Central memory CD8-positive, alpha-beta T cell (primary cell): ENCODE results near the gene WNT7B.

Experiments used
- ATAC-seq: fragments of 150-1000 bp; cut with Tn5 transposase; replicated peaks from 2 replicates; pipeline ENCODE4 v1.10.0; 2022; ENCODE audit warnings: mild to moderate bottlenecking, moderate FRiP score, moderate number of reproducible peaks; ENCODE audit not compliant: poor library complexity, severe bottlenecking; ENCODE audit errors: extremely low read depth
- DNase-seq, 2 donors: peaks; one replicate each; pipeline ENCODE4 v3.0.0; 2021; ENCODE audit warnings: low spot score in 2 of 2
- H3K27ac Mint-ChIP-seq: one replicate; pipeline ENCODE4 v1.8.0; 2022; ENCODE audit warnings: low read depth, mild to moderate bottlenecking, moderate library complexity, mixed read lengths
- H3K27me3 Mint-ChIP-seq: one replicate; pipeline ENCODE4 v1.8.0; 2022; ENCODE audit warnings: mixed read lengths
- H3K36me3 Mint-ChIP-seq: one replicate; pipeline ENCODE4 v1.8.0; 2022; ENCODE audit warnings: mild to moderate bottlenecking, moderate library complexity, mixed read lengths; ENCODE audit not compliant: insufficient read depth
- H3K4me1 Mint-ChIP-seq: one replicate; pipeline ENCODE4 v1.8.0; 2022; ENCODE audit warnings: mixed read lengths
- H3K4me3 Mint-ChIP-seq: one replicate; pipeline ENCODE4 v1.8.0; 2022; ENCODE audit warnings: mild to moderate bottlenecking, moderate library complexity, mixed read lengths
- H3K9me3 Mint-ChIP-seq: one replicate; pipeline ENCODE4 v1.8.0; 2022; ENCODE audit warnings: mixed read lengths

WNT7B gene

GRCh38 chr22:45961679-45962433 is 15.1 kb downstream of the WNT7B start:
- no peak for DNase-seq
- Mint-ChIP-seq H3K4me1 (no peaks in the 10 kb centered on the region), H3K36me3 (no peaks in the 10 kb centered on the region), H3K27me3 (peaks cover 24% of the 10 kb centered on the region), H3K9me3 (no peaks in the 10 kb centered on the region), H3K27ac (no peak overlapping the region), H3K4me3 (no peak overlapping the region)
- ATAC-seq: no peak

DNA sequence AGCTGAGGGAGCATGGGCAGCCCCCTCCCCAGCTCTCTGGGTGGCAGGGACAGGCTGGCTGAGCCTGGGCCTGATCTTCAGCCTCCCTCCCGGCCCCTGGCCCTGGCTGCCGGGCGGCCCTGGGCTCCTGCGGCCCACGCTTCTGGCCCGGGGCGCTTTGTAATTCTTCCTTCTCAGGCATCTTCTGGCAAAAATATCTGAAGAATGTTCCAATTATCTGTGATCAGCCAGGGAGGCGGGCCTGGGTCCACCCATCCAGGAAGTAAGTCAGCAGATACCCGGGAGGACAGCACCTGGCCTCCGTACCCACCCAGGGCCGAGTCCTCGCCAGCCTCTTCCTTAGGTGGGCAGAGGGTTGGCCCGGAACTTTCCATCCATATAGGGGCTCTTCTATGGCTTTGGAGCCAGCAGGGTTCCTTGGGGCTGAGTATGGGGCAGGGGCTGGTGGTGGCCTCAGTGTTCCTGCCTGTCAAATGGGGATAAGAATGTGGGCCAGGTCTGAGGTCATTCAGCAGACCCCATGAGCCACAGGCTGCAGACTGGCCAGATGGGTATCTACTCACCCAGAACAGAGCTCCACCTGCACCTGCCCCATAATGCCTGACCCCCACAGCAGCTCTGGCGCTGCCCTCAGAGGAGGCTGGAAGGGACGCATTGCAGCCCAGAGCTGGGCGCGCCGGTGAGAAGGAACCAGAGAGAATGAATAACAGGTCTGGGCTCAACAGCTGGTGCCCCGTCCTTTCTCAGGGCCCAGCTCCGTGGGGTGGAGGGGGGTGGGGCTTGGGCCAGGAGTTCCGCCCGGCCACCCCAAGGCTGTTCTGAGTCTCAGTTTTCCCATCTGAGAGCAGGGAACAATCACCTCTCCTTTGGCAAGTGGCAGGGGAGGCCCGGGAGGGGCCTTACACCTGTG is 16.2 kb downstream of the WNT7B start:
- no peak overlapping the region for H3K4me3 Mint-ChIP-seq
- H3K4me1 Mint-ChIP-seq: no peaks in the 10 kb centered on the region
- no peak overlapping the region for H3K27ac Mint-ChIP-seq
- peaks cover 14% of the 10 kb centered on the region for H3K27me3 Mint-ChIP-seq
- H3K9me3 Mint-ChIP-seq: no peaks in the 10 kb centered on the region
- no peak for ATAC-seq
- DNase-seq: no peak
- no peaks in the 10 kb centered on the region for H3K36me3 Mint-ChIP-seq

DNA sequence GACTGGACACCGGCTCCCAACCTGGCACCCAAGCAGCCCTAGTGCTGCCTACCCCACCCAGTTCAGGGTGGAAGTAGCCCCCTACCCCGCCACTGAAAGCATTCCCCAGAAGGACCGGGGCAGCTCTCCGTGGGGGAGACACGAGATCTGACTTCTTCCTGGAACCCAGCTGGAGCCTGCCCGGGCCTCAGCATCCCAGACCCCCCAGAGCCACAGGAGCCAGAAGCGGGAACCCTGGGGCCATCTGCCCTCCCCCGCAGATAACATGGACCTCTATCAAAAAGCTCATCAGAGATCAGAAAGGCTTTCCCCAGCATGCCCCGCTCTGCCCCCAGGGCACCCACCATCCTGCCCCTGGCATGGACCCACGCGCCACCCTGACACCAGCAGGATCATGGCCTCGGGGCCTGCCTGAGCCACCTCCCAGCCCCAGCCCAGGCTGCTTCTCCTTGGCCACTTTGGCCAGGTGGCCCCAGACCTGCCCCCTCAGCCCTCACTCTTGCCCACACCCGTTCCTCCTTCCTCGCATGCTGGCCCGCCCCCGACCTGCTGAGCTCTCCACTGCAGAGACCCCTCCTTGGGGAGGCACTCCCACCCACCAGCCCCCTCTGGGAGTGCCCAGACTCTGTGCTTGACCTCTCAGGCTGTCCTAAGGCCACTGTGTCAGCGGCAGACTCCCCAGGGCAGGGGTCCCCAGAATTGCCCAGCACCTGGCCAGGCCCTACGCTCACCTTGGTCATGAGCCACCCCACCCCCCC is 17.1 kb downstream of the WNT7B start:
- DNase-seq (no peak), ATAC-seq (no peak)
- H3K27ac Mint-ChIP-seq: no peak overlapping the region
- H3K4me1 Mint-ChIP-seq: no peaks in the 10 kb centered on the region
- H3K9me3 Mint-ChIP-seq: no peaks in the 10 kb centered on the region
- H3K4me3 Mint-ChIP-seq: no peak overlapping the region
- peaks cover 6% of the 10 kb centered on the region for H3K27me3 Mint-ChIP-seq
- no peaks in the 10 kb centered on the region for H3K36me3 Mint-ChIP-seq

DNA sequence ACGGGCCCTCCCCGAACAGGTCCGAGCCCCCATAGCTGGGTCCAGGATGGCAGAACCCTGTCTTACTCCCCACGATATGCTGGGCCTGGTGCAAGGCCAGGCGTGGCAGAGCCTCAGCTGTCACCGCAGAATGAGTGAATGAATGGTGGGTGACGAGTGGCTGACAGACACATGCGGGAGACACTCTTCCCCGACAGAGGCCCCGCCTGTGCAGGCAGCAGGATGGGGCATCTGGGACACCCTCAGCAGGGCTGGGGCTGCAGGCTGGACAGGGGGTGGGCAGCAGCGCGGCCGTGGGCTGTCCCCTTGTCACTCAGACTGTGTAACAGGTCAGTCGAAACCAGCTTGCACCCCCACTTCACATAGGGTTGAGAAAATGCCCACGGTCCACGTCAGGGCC is 18.0 kb downstream of the WNT7B start:
- Mint-ChIP-seq H3K4me1 (no peaks in the 10 kb centered on the region), H3K4me3 (no peak overlapping the region), H3K36me3 (no peaks in the 10 kb centered on the region), H3K27ac (no peak overlapping the region), H3K27me3 (peaks cover 8% of the 10 kb centered on the region), H3K9me3 (no peaks in the 10 kb centered on the region)
- ATAC-seq (no peak), DNase-seq (no peak)

- H3K4me3 Mint-ChIP-seq: no peak overlapping the region
- H3K27me3 Mint-ChIP-seq: peaks cover 20% of the 10 kb centered on the region
- no peak overlapping the region for H3K27ac Mint-ChIP-seq
- H3K36me3 Mint-ChIP-seq: no peaks in the 10 kb centered on the region
- H3K9me3 Mint-ChIP-seq: no peaks in the 10 kb centered on the region
- ATAC-seq (no peak), DNase-seq (no peak)
- H3K4me1 Mint-ChIP-seq: no peaks in the 10 kb centered on the region
Measured at GRCh38 chr22:45957826-45958225, 19.1 kb downstream of the WNT7B start.

- H3K4me1 Mint-ChIP-seq: no peaks in the 10 kb centered on the region
- no peaks in the 10 kb centered on the region for H3K36me3 Mint-ChIP-seq
- H3K27me3 Mint-ChIP-seq: peaks cover 43% of the 10 kb centered on the region
- no peak overlapping the region for H3K4me3 Mint-ChIP-seq
- H3K9me3 Mint-ChIP-seq: no peaks in the 10 kb centered on the region
- ATAC-seq (no peak), DNase-seq (no peak)
- H3K27ac Mint-ChIP-seq: no peak overlapping the region
Measured at GRCh38 chr22:45953178-45953577, 23.8 kb downstream of the WNT7B start.

DNA sequence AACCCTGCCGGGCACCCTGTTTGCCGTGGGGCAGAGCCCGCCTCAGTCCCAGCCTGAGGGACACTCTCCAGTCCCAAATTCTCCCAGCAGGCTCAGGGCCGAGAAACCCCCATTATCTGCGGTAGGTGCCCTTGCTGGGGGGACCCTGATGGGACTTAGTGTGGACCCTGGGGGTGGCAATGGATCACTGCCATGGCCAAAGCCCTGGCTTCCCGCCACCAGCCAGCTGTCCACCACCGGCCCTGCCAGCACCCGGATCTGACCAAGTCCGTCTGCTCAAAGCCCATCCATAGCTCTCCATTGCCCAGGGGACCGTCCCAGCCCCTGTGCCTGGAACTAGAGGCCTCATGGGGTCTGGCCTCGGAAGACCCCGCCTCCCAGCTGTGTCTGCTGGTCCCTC is 24.4 kb downstream of the WNT7B start:
- ATAC-seq: no peak
- Mint-ChIP-seq H3K4me3 (no peak overlapping the region), H3K27ac (no peak overlapping the region), H3K4me1 (no peaks in the 10 kb centered on the region), H3K27me3 (peaks cover 44% of the 10 kb centered on the region), H3K36me3 (no peaks in the 10 kb centered on the region), H3K9me3 (no peaks in the 10 kb centered on the region)
- no peak for DNase-seq

GRCh38 chr22:45952151-45952550 is 24.8 kb downstream of the WNT7B start:
- Mint-ChIP-seq H3K9me3 (no peaks in the 10 kb centered on the region), H3K4me3 (no peak overlapping the region), H3K27me3 (peaks cover 49% of the 10 kb centered on the region), H3K36me3 (peaks cover under 1% of the 10 kb centered on the region), H3K4me1 (no peaks in the 10 kb centered on the region), H3K27ac (no peak overlapping the region)
- ATAC-seq (no peak), DNase-seq (no peak)

GRCh38 chr22:45949891-45950290 is 27.1 kb downstream of the WNT7B start:
- no peak for ATAC-seq
- Mint-ChIP-seq H3K27me3 (peaks cover 62% of the 10 kb centered on the region), H3K9me3 (no peaks in the 10 kb centered on the region), H3K4me3 (no peak overlapping the region), H3K4me1 (no peaks in the 10 kb centered on the region), H3K27ac (no peak overlapping the region), H3K36me3 (peaks cover 2% of the 10 kb centered on the region)
- DNase-seq: no peak

GRCh38 chr22:45949258-45949870 is 27.6 kb downstream of the WNT7B start:
- ATAC-seq: no peak

DNA sequence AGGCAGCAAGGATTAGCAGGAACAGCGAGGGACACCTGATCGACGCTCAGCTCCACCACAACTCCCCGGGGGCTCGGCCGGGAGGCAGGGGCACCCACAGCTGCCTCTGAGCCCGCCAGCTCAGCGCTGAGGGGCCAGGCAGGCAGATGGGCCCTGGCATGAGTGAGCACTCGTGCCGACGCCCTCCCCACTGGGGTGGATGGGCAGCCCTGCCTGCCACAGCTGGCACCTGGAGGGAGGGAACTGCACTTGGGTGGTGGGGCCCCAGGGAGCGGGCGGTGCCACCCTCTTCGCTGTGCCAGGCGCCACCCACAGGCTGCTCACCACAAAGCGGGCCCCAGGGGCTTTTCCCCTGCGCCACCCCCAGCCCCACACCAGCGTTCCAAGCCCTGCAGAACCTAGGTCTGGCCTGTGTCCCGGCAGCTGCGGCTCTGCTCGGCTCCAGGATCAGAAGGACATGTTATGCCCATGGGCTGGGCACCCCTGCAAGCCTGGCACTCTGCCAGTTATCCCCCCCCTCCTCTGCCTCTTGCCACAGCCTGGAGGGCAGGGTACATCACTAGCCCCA is 28.8 kb downstream of the WNT7B start:
- Mint-ChIP-seq H3K36me3 (peaks cover 2% of the 10 kb centered on the region), H3K27ac (no peak overlapping the region), H3K27me3 (peaks cover 46% of the 10 kb centered on the region), H3K4me1 (no peaks in the 10 kb centered on the region), H3K9me3 (no peaks in the 10 kb centered on the region), H3K4me3 (no peak overlapping the region)
- DNase-seq (no peak), ATAC-seq (no peak)

More at GRCh38 chr22:45949258-45949870, 27.6 kb downstream of the WNT7B start:
- no peak overlapping the region for H3K4me3 Mint-ChIP-seq
- no peaks in the 10 kb centered on the region for H3K9me3 Mint-ChIP-seq
- H3K36me3 Mint-ChIP-seq: peaks cover 2% of the 10 kb centered on the region
- no peak overlapping the region for H3K27ac Mint-ChIP-seq
- H3K4me1 Mint-ChIP-seq: no peaks in the 10 kb centered on the region
- H3K27me3 Mint-ChIP-seq: peaks cover 58% of the 10 kb centered on the region
- no peak for DNase-seq
